ENCODE results near the gene CPSF4. TPM values are rescaled to one million over a fixed set of nuclear protein-coding genes. Genes with fewer than 3 reads are reported as not detected.

CPSF4 gene
- 58.6 and 64.0 TPM in 2 replicates for total RNA-seq (2014; rRNA removed; shearing (Covaris generic))

GRCh38 chr7:99438573-99439480, at the start of gene CPSF4, which contains the start of gene PTCD1:
CPSF4 (plus strand) TSS chr7:99438943; CDS start chr7:99439083, 140 bp downstream.
PTCD1 (minus strand) TSS chr7:99438798; CDS start chr7:99435242, 3,556 bp downstream.

GRCh38 chr7:99408379-99409191, 30.2 kb upstream of the CPSF4 start, which contains the start of the genes BUD31 and PDAP1:
BUD31 (plus strand) TSS chr7:99408969; CDS start chr7:99411093, 2,124 bp downstream.
PDAP1 (minus strand) TSS chr7:99408597; CDS start chr7:99408548, 49 bp downstream.

DNA sequence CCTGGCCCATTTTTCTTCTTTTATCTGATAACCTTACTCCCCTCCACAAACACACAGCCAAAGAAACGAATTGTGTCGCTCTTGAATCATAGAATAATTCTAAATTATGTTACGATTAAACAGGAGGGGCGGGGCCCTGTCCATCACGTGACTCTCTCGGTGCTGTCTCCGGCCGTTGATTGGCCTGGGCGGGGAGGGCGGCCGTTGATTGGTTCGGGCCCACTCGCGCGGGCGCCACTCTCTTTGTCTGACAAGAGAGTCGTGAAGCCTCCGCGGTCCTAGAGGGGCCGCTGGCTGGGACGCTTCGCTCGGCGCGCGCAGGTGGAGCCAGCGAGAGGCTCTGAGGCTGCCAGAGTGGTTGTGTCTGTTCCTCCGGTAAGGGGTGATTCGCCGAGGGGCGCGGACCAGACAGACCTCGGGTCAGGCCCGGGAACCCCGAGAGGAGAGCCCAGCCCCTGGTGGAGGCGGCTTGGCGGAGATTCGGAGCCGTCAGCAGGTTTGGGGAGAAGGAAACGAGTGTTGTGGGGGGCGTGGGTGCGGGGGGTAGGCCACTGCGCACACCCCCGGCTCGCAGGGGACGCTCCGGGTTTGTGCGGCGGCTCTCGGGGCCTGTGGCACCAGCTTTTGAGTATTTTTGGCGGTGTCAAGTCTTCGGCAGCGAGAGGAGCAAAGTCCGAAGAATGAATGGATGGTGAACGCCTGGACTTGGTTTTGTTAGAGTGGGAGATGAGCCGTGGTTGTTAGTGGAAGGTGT, 34.0 kb downstream of the CPSF4 start, which contains the start of gene ZNF789:
Gene ZNF789, plus strand, starts transcription at position 330 of the 754 bp plus-strand sequence. CDS start 3,567 bp downstream, outside the sequence.

DNA sequence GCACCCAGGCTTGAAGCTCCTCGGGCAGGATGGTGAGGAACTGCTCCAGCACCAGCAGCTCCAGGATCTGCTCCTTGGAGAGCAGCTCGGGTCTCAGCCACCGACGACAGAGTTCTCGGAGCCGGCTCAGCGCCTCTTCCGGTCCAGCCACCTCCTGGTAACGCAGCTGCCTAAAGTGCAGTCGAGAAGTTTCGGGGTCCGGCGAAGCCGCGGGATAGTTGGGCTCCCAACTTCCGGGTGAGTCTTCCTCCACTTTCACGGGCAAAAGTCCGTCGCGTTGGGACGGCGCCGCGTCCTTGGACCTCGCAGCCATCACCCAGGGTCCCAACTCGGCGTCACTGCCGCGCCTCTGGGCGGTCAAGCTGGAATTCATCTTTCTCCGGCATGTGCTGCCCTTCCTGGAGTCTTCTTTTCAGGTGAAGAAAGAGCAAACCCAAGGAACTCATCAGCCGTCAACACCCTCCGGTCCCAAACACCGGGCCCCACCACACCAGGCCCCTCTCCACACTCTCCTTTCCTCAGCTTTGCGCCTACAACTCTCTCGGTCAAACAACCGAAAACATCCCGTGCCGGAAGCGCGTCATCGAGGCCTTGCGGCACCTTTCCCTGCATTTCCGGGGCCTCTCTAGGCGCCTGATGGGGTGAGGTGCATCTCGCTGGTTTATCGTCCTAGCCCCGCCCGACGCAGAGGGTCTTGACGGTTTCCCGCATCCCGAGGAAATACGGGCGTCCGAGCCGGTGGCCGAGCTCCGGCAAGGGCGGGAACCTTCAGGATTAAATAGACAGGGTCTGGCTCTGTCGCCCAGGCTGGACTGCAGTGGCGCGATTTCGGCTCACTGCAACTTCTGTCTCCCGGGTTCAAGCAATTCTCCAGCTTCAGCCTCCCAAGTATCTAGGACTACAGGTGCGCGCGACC, 61.2 kb downstream of the CPSF4 start, which contains the start of gene ZNF394:
Gene ZNF394, minus strand, starts transcription at position 561 of the 916 bp plus-strand sequence. Its CDS starts 188 bp downstream, at position 373.

GRCh38 chr7:99504603-99505323, 66.0 kb downstream of the CPSF4 start, which contains the start of gene ZKSCAN5:
ZKSCAN5 (plus strand) TSS chr7:99504662; CDS start chr7:99506045, 1,383 bp downstream.

Other genes starting within 250 kb of the CPSF4 start
- not detected in 2 replicates for gene KPNA7, start 230.8 kb upstream of the CPSF4 start, total RNA-seq (2014; rRNA removed; shearing (Covaris generic))
- gene MYH16, start 166.1 kb upstream of the CPSF4 start, total RNA-seq (2014; rRNA removed; shearing (Covaris generic)) = 0.87 and 1.7 TPM in 2 replicates
- gene ARPC1A, start 113.0 kb upstream of the CPSF4 start, total RNA-seq (2014; rRNA removed; shearing (Covaris generic)) = 104 and 112 TPM in 2 replicates
- 371 and 418 TPM in 2 replicates for gene ARPC1B, start 64.2 kb upstream of the CPSF4 start, total RNA-seq (2014; rRNA removed; shearing (Covaris generic))
- 115 and 116 TPM in 2 replicates for gene PDAP1, start 30.3 kb upstream of the CPSF4 start, total RNA-seq (2014; rRNA removed; shearing (Covaris generic))
- gene BUD31, start 30.0 kb upstream of the CPSF4 start, total RNA-seq (2014; rRNA removed; shearing (Covaris generic)) = 274 and 315 TPM in 2 replicates
- gene PTCD1, start 145 bp upstream of the CPSF4 start, total RNA-seq (2014; rRNA removed; shearing (Covaris generic)) = 9.2 and 13.2 TPM in 2 replicates
- gene ATP5MF, start 27.2 kb downstream of the CPSF4 start, total RNA-seq (2014; rRNA removed; shearing (Covaris generic)) = 632 and 731 TPM in 2 replicates
- 8.4 and 17.3 TPM in 2 replicates for gene ZNF789, start 33.9 kb downstream of the CPSF4 start, total RNA-seq (2014; rRNA removed; shearing (Covaris generic))
- 30.3 and 30.7 TPM in 2 replicates for gene ZNF394, start 61.3 kb downstream of the CPSF4 start, total RNA-seq (2014; rRNA removed; shearing (Covaris generic))
- gene ZKSCAN5, start 65.7 kb downstream of the CPSF4 start, total RNA-seq (2014; rRNA removed; shearing (Covaris generic)) = 10.8 and 12.2 TPM in 2 replicates
- gene FAM200A, start 113.2 kb downstream of the CPSF4 start, total RNA-seq (2014; rRNA removed; shearing (Covaris generic)) = 4.1 and 5.1 TPM in 2 replicates
- gene ZNF655, start 119.7 kb downstream of the CPSF4 start, total RNA-seq (2014; rRNA removed; shearing (Covaris generic)) = 121 and 149 TPM in 2 replicates
- gene TMEM225B, start 159.3 kb downstream of the CPSF4 start, total RNA-seq (2014; rRNA removed; shearing (Covaris generic)) = 0.48 TPM in 1 of 2 replicates, not detected in the other
- gene ZSCAN25, start 178.0 kb downstream of the CPSF4 start, total RNA-seq (2014; rRNA removed; shearing (Covaris generic)) = 17.4 and 23.4 TPM in 2 replicates
- gene CYP3A5, start 241.1 kb downstream of the CPSF4 start, total RNA-seq (2014; rRNA removed; shearing (Covaris generic)) = 0.11 and 0.32 TPM in 2 replicates

Measured in A375 (cell line).